HFF-Myc (cell line): Measurements from ENCODE around the gene SLC17A2.
"Not testable (repeated sequence)": the region's sequence is repeated elsewhere in the genome, so short reads cannot be mapped to it uniquely, and the experiment has no call there.

Source experiments
- DNase-seq: peaks from one replicate; pipeline ENCODE4 v3.0.0-alpha.2; 2011; ENCODE audit warnings: low read depth; ENCODE audit errors: extremely low read depth
- H3K4me3 ChIP-seq: replicated peaks from 2 replicates; pipeline ENCODE4 v1.5.1; 2011; ENCODE audit warnings: low read depth, mild to moderate bottlenecking, control low read depth, low read length
- CTCF ChIP-seq: IDR thresholded peaks from 2 replicates; pipeline ENCODE4 v1.5.1; 2012; ENCODE audit warnings: mild to moderate bottlenecking, low read depth, low read length, control low read depth; ENCODE audit errors: missing control alignments

The SLC17A2 gene

GRCh38 chr6:25951296-25952032 is 21.0 kb upstream of the SLC17A2 start:
- H3K4me3 ChIP-seq: no peak overlapping the region
- no peak for TF ChIP-seq CTCF
- no peak for DNase-seq

GRCh38 chr6:25950297-25950696 is 19.8 kb upstream of the SLC17A2 start:
- TF ChIP-seq CTCF: no peak
- no peak overlapping the region for H3K4me3 ChIP-seq

GRCh38 chr6:25949695-25950094 is 19.2 kb upstream of the SLC17A2 start:
- TF ChIP-seq CTCF: no peak
- H3K4me3 ChIP-seq: no peak overlapping the region

More at GRCh38 chr6:25950297-25950696, 19.8 kb upstream of the SLC17A2 start:
- no peak for DNase-seq

GRCh38 chr6:25947492-25947891 is 17.0 kb upstream of the SLC17A2 start:
- not testable (repeated sequence) for H3K4me3 ChIP-seq, DNase-seq

More at GRCh38 chr6:25949695-25950094, 19.2 kb upstream of the SLC17A2 start:
- no peak for DNase-seq

- no peak overlapping the region for H3K4me3 ChIP-seq
- no peak for TF ChIP-seq CTCF
- DNase-seq: no peak
These were observed 16.1 kb upstream of the SLC17A2 start for GRCh38 chr6:25946631-25947030.

GRCh38 chr6:25945738-25946137 is 15.2 kb upstream of the SLC17A2 start:
- H3K4me3 ChIP-seq, DNase-seq: not testable (repeated sequence)

GRCh38 chr6:25944688-25945574 is 14.4 kb upstream of the SLC17A2 start:
- no peak for TF ChIP-seq CTCF
- H3K4me3 ChIP-seq: no peak overlapping the region
- no peak for DNase-seq
